Tibial nerve (tissue), 3 donors: ENCODE results near the gene COX20.

Source experiments
- CTCF ChIP-seq, 5 experiments: fragments of 200-600 bp in 3 of 5; fragments of 450-650 bp in 2 of 5; sonication (generic) in 3 of 5; IDR thresholded peaks; one replicate each; pipeline ENCODE4 v1.5.1; 2016 to 2019; ENCODE audit warnings: antibody characterized with exemption in 5 of 5, mild to moderate bottlenecking in 3 of 5, moderate library complexity in 2 of 5
- POLR2A ChIP-seq, 2 donors: fragments of 450-650 bp; IDR thresholded peaks; one replicate each; pipeline ENCODE4 v1.6.1; 2017; ENCODE audit warnings: antibody characterized with exemption in 2 of 2, mild to moderate bottlenecking in 2 of 2, moderate library complexity in 2 of 2

DNA sequence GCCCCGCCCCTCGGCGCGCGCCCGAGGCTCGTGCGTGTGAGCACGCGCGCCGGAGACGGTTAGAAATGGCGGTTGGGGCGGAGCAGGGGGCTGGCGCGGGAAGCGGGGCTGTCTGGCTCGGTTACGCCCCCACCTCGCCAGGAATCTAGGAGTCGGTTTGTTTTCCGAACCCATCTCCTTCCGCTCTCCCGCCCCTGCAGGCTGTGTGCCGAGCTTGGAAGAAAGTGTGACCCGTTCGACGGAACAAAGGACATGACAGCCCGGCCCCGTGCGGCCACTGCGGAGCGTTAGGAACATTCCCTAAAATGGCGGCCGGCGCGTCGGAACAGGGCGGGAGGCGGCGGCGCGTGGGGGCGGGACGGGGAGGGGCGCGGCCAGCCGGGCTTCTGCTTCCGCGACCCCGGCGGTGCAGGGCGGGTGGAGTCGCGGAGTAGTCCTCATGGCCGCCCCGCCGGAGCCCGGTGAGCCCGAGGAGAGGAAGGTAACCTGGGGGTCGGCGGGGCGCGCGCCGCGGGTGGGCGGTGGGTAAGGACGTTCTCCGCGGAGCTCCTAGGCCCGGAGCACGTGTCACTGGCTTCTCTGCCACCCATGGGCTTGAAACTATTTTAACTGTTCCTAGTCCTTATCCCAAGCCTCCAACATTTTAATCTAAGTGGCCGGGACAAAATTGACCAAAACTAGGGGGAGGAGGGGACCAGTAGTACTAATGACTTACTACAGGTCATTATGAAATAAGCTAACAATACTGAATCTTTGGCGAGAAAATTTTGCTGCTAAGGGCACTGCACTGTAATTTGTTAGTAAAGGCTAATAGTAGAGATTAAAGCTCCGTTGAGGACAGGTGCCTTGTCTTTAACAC is at the start of gene COX20:
- TF ChIP-seq CTCF (IDR thresholded peaks at IDR 0.05), result no peak
- TF ChIP-seq POLR2A (IDR thresholded peaks at IDR 0.05), result peak; percentile 52 to 63
